GM19395 (cell line): ENCODE measurements around the gene PEAK1.

Experiments used
- ATAC-seq: cut with Tn5 transposase; IDR thresholded peaks from one replicate; pipeline ENCODE4 v1.9.1; 2021; ENCODE audit warnings: mild to moderate bottlenecking, moderate library complexity; ENCODE audit not compliant: unreplicated experiment

The PEAK1 gene

GRCh38 chr15:77361456-77361855, 58.4 kb downstream of the PEAK1 start:
- no peak for ATAC-seq

GRCh38 chr15:77358545-77359240, 61.2 kb downstream of the PEAK1 start:
- ATAC-seq: no peak

- ATAC-seq: no peak
These were observed 63.6 kb downstream of the PEAK1 start for GRCh38 chr15:77356305-77356704.

GRCh38 chr15:77355321-77355720, 64.6 kb downstream of the PEAK1 start:
- ATAC-seq: no peak

GRCh38 chr15:77354063-77354462, 65.8 kb downstream of the PEAK1 start:
- no peak for ATAC-seq

- ATAC-seq: no peak
These were observed 67.0 kb downstream of the PEAK1 start for GRCh38 chr15:77352887-77353286.

GRCh38 chr15:77350792-77351191, 69.1 kb downstream of the PEAK1 start:
- no peak for ATAC-seq

- no peak for ATAC-seq
These were observed 70.2 kb downstream of the PEAK1 start for GRCh38 chr15:77349666-77350065.

GRCh38 chr15:77348511-77348910, 71.4 kb downstream of the PEAK1 start:
- ATAC-seq: no peak

- no peak for ATAC-seq
These were observed 72.7 kb downstream of the PEAK1 start for GRCh38 chr15:77347197-77347596.

- no peak for ATAC-seq
These were observed 73.5 kb downstream of the PEAK1 start for GRCh38 chr15:77346245-77347036.

- ATAC-seq: no peak
These were observed 77.1 kb downstream of the PEAK1 start for GRCh38 chr15:77342807-77343206.

GRCh38 chr15:77340245-77340644, 79.7 kb downstream of the PEAK1 start:
- ATAC-seq: no peak

- no peak for ATAC-seq
These were observed 83.9 kb downstream of the PEAK1 start for GRCh38 chr15:77336006-77336405.

- ATAC-seq: no peak
These were observed 84.6 kb downstream of the PEAK1 start for GRCh38 chr15:77335298-77335697.

- no peak for ATAC-seq
These were observed 86.7 kb downstream of the PEAK1 start for GRCh38 chr15:77333166-77333565.

- no peak for ATAC-seq
These were observed 90.7 kb downstream of the PEAK1 start for GRCh38 chr15:77329202-77329601.

- ATAC-seq: no peak
These were observed 91.9 kb downstream of the PEAK1 start for GRCh38 chr15:77327844-77328529.

GRCh38 chr15:77327168-77327567, 92.7 kb downstream of the PEAK1 start:
- no peak for ATAC-seq

- no peak for ATAC-seq
These were observed 93.5 kb downstream of the PEAK1 start for GRCh38 chr15:77326366-77326765.

- ATAC-seq: no peak
These were observed 107.4 kb downstream of the PEAK1 start for GRCh38 chr15:77312523-77312922.
